HEK293 (cell line): ENCODE results near the gene SLAIN2.

ENCODE experiments used
- FEZF1 ChIP-seq: fragments of 450-650 bp; formaldehyde crosslinking; IDR thresholded peaks from 2 replicates; pipeline ENCODE4 v1.5.1; 2016; ENCODE audit warnings: missing biosample characterization, missing genetic modification characterization
- HIC1 ChIP-seq: fragments of 450-650 bp; formaldehyde crosslinking; IDR thresholded peaks from 2 replicates; pipeline ENCODE4 v1.5.1; 2016; ENCODE audit warnings: missing biosample characterization, missing genetic modification characterization
- INSM2 ChIP-seq: fragments of 450-650 bp; formaldehyde crosslinking; IDR thresholded peaks from 2 replicates; pipeline ENCODE4 v1.5.1; 2016; ENCODE audit warnings: missing biosample characterization, missing genetic modification characterization
- KLF10 ChIP-seq: fragments of 450-650 bp; IDR thresholded peaks from 2 replicates; pipeline ENCODE4 v1.5.1; 2018; ENCODE audit warnings: missing biosample characterization, mild to moderate bottlenecking, missing genetic modification characterization
- KLF17 ChIP-seq: fragments of 450-650 bp; formaldehyde crosslinking; IDR thresholded peaks from 2 replicates; pipeline ENCODE4 v1.5.1; 2016; ENCODE audit warnings: missing biosample characterization, missing genetic modification characterization
- PRDM6 ChIP-seq: fragments of 450-650 bp; formaldehyde crosslinking; IDR thresholded peaks from 2 replicates; pipeline ENCODE4 v1.5.1; 2017; ENCODE audit warnings: missing biosample characterization, missing genetic modification characterization
- ZBTB11 ChIP-seq: fragments of 450-650 bp; formaldehyde crosslinking; conservative IDR thresholded peaks from 2 replicates; pipeline ENCODE4 v1.5.1; 2016; ENCODE audit warnings: low read depth, missing biosample characterization, missing genetic modification characterization
- ZIC2 ChIP-seq: fragments of 450-650 bp; formaldehyde crosslinking; IDR thresholded peaks from 2 replicates; pipeline ENCODE4 v1.5.1; 2016; ENCODE audit warnings: missing biosample characterization, missing genetic modification characterization
- ZNF133 ChIP-seq: fragments of 450-650 bp; formaldehyde crosslinking; IDR thresholded peaks from 2 replicates; pipeline ENCODE4 v1.5.1; 2016; ENCODE audit warnings: missing biosample characterization, missing genetic modification characterization
- ZNF223 ChIP-seq: fragments of 450-650 bp; formaldehyde crosslinking; IDR thresholded peaks from 2 replicates; pipeline ENCODE4 v1.5.1; 2016; ENCODE audit warnings: missing biosample characterization, missing genetic modification characterization
- ZNF239 ChIP-seq: fragments of 450-650 bp; formaldehyde crosslinking; IDR thresholded peaks from 2 replicates; pipeline ENCODE4 v1.5.1; 2016; ENCODE audit warnings: missing biosample characterization, missing genetic modification characterization
- ZNF26 ChIP-seq: fragments of 450-650 bp; formaldehyde crosslinking; IDR thresholded peaks from 2 replicates; pipeline ENCODE4 v1.5.1; 2016; ENCODE audit warnings: missing biosample characterization, missing genetic modification characterization
- ZNF280D ChIP-seq: fragments of 450-650 bp; formaldehyde crosslinking; IDR thresholded peaks from 2 replicates; pipeline ENCODE4 v1.5.1; 2016; ENCODE audit warnings: missing biosample characterization, missing genetic modification characterization
- ZNF362 ChIP-seq: fragments of 450-650 bp; formaldehyde crosslinking; IDR thresholded peaks from 2 replicates; pipeline ENCODE4 v1.5.1; 2016; ENCODE audit warnings: missing biosample characterization, missing genetic modification characterization
- ZNF394 ChIP-seq: fragments of 450-650 bp; formaldehyde crosslinking; IDR thresholded peaks from 2 replicates; pipeline ENCODE4 v1.5.1; 2016; ENCODE audit warnings: missing biosample characterization, missing genetic modification characterization, mild to moderate bottlenecking, moderate library complexity, borderline replicate concordance
- ZNF416 ChIP-seq: fragments of 450-650 bp; formaldehyde crosslinking; IDR thresholded peaks from 2 replicates; pipeline ENCODE4 v1.5.1; 2016; ENCODE audit warnings: missing biosample characterization, missing genetic modification characterization
- ZNF580 ChIP-seq: fragments of 450-650 bp; formaldehyde crosslinking; IDR thresholded peaks from 2 replicates; pipeline ENCODE4 v1.5.1; 2016; ENCODE audit warnings: missing biosample characterization, missing genetic modification characterization
- ZNF704 ChIP-seq: fragments of 450-650 bp; formaldehyde crosslinking; IDR thresholded peaks from 2 replicates; pipeline ENCODE4 v1.5.1; 2016; ENCODE audit warnings: missing biosample characterization, missing genetic modification characterization
- ZNF791 ChIP-seq: fragments of 450-650 bp; formaldehyde crosslinking; IDR thresholded peaks from 2 replicates; pipeline ENCODE4 v1.5.1; 2016; ENCODE audit warnings: missing biosample characterization, missing genetic modification characterization

Gene SLAIN2

GRCh38 chr4:48340965-48341775 lies at the start of gene SLAIN2 (continued):
- no peak for TF ChIP-seq ZNF362 (tag by site-specific recombination)
- no peak for TF ChIP-seq ZNF280D (tag by site-specific recombination)
- TF ChIP-seq ZIC2 (tag by site-specific recombination), result no peak
- no peak for TF ChIP-seq ZNF26 (tag by site-specific recombination)
- TF ChIP-seq KLF17 (tag by site-specific recombination), result 0 out of 2 replicates have a peak, but pooled peaks have one; percentile 37
- TF ChIP-seq KLF10 (tag by site-specific recombination), result peak; percentile 94
- TF ChIP-seq ZNF223 (tag by site-specific recombination), result no peak
- TF ChIP-seq ZNF580 (tag by site-specific recombination), result no peak
- no peak for TF ChIP-seq PRDM6 (tag by site-specific recombination)
- TF ChIP-seq ZNF791 (tag by site-specific recombination), result no peak
- TF ChIP-seq ZNF239, result no peak
- TF ChIP-seq INSM2 (tag by site-specific recombination), result no peak
- TF ChIP-seq FEZF1 (tag by site-specific recombination), result no peak
- TF ChIP-seq ZNF394 (tag by site-specific recombination), result peak; percentile 77; the same call in 1 of the 2 replicates
- peak; percentile 78 for TF ChIP-seq ZBTB11 (tag by site-specific recombination)
- no peak for TF ChIP-seq ZNF416 (tag by site-specific recombination)
- TF ChIP-seq ZNF704 (tag by site-specific recombination), result no peak
- TF ChIP-seq HIC1 (tag by site-specific recombination), result peak; percentile 84
- TF ChIP-seq ZNF133 (tag by site-specific recombination), result no peak
